ENCODE measurements around the gene CTPS2. TPM values are rescaled to one million over a fixed set of nuclear protein-coding genes. Genes with fewer than 3 reads are reported as not detected.
"Not testable (repeated sequence)": the region's sequence is repeated elsewhere in the genome, so short reads cannot be mapped to it uniquely, and the experiment has no call there.

The CTPS2 gene
- total RNA-seq, 1 donor from 2014 or later, result 78.1 TPM

DNA sequence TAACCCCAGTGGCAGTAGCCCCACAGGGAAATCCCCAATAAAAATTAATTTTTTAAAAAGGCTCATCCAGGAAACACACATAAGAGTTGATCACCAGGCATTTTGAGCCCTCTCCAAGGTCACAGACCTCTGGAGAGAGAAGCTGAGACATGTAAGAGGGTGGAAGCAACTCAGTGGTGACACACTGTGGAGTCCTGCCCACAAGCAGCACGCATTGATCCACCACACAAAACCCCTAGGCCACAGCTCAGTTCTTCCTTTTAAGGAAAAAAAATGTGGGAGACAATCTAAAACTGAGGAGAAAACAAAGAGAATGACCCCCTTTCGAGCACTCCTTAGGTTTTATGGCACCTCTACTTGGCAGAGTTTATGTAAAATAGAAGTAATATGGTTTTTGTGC is 134.3 kb downstream of the CTPS2 start:
- TF ChIP-seq, protein P1, sequence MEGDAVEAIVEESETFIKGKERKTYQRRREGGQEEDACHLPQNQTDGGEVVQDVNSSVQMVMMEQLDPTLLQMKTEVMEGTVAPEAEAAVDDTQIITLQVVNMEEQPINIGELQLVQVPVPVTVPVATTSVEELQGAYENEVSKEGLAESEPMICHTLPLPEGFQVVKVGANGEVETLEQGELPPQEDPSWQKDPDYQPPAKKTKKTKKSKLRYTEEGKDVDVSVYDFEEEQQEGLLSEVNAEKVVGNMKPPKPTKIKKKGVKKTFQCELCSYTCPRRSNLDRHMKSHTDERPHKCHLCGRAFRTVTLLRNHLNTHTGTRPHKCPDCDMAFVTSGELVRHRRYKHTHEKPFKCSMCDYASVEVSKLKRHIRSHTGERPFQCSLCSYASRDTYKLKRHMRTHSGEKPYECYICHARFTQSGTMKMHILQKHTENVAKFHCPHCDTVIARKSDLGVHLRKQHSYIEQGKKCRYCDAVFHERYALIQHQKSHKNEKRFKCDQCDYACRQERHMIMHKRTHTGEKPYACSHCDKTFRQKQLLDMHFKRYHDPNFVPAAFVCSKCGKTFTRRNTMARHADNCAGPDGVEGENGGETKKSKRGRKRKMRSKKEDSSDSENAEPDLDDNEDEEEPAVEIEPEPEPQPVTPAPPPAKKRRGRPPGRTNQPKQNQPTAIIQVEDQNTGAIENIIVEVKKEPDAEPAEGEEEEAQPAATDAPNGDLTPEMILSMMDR (IDR thresholded peaks at IDR 0.05; ENCODE audit: unreplicated experiment), result no peak

DNA sequence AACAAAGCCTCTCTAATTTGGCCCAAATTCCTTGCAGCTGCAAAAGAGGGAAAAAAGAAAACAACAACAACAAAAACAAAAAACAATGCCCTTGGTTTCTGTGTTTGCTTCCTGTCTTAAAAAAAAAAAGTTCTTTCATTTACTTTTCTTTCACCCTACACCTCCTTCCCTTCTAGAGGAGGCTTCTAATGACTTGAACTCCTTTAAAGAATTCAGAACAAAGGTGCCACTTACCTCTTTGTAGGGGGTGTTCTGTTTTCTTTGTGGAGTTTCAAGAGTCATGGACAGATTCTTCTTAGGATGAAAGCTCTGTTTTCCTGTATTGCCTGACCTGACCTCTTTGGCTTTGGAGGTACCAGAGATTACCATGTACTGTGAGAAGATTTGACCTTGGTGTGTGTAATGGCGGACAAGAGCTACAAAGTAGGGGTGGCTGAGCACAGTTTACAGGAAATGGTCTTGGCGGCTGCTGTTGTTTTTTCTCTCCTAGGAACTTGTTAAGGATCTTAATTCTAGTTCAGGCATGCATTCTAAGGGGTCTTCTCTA is 134.9 kb downstream of the CTPS2 start:
- TF ChIP-seq, protein P1 (IDR thresholded peaks at IDR 0.05; ENCODE audit: unreplicated experiment), result no peak
- Mint-ChIP-seq H3K27me3 (ENCODE audit: low read depth) (no peaks in the 10 kb centered on the region), H3K36me3 (peaks cover 12% of the 10 kb centered on the region), H3K4me1 (no peaks in the 10 kb centered on the region), H3K9me3 (peaks cover 14% of the 10 kb centered on the region), H3K4me3 (no peak overlapping the region), H3K27ac (no peak overlapping the region)
- DNase-seq (ENCODE audit: low spot score in 2 of 2, unreplicated experiment in 2 of 2), result no peak

More for the DNA sequence above, 134.3 kb downstream of the CTPS2 start:
- H3K27me3 Mint-ChIP-seq (ENCODE audit: low read depth), result no peaks in the 10 kb centered on the region
- peaks cover 15% of the 10 kb centered on the region for H3K36me3 Mint-ChIP-seq
- H3K27ac Mint-ChIP-seq, result no peak overlapping the region
- H3K9me3 Mint-ChIP-seq, result peaks cover 21% of the 10 kb centered on the region
- H3K4me1 Mint-ChIP-seq, result no peaks in the 10 kb centered on the region
- no peak for DNase-seq (ENCODE audit: low spot score in 2 of 2, unreplicated experiment in 2 of 2)
- H3K4me3 Mint-ChIP-seq, result no peak overlapping the region

DNA sequence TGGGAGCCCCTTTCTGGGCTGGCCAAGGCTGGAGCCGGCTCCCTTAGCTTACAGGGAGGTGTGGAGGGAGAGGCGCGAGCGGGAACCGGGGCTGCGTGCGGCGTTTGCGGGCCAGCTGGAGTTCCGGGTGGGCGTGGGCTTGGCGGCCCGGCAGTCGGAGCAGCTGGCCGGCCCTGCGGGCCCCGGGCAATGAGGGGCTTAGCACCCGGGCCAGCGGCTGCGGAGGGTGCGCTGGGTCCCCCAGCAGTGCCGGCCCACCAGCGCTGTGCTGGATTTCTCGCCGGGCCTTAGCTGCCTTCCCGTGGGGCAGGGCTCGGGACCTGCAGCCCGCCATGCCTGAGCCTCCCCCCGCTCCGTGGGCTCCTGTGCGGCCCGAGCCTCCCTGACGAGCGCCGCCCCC is 137.1 kb downstream of the CTPS2 start:
- not testable (repeated sequence) for H3K36me3 Mint-ChIP-seq; H3K27ac Mint-ChIP-seq; H3K4me3 Mint-ChIP-seq; H3K27me3 Mint-ChIP-seq (ENCODE audit: low read depth); H3K4me1 Mint-ChIP-seq; DNase-seq (ENCODE audit: low spot score in 2 of 2, unreplicated experiment in 2 of 2)
- peaks cover 11% of the 10 kb centered on the region for H3K9me3 Mint-ChIP-seq

DNA sequence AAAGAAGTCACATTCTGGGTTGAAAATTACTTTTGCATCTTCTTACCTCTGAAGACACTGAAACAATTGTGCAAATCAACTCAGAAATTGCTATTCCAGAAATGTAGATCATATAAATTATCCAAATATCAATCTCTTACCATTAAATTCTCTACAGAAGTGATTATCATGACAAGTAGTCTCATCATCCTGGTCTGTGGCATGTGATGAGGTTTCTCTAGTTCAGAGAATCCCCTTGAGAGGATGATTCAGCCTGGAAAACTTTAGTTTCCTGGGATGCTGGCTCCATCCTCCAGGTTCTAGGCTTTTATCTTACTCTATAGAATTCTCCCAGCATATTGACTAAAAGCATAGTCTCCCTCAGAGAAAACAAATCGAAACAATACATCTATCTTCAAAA is 138.7 kb downstream of the CTPS2 start:
- Mint-ChIP-seq H3K27me3 (ENCODE audit: low read depth) (no peaks in the 10 kb centered on the region), H3K27ac (no peak overlapping the region), H3K36me3 (peaks cover 6% of the 10 kb centered on the region), H3K4me1 (no peaks in the 10 kb centered on the region), H3K4me3 (no peak overlapping the region), H3K9me3 (peaks cover 10% of the 10 kb centered on the region)
- DNase-seq (ENCODE audit: low spot score in 2 of 2, unreplicated experiment in 2 of 2), result no peak
- TF ChIP-seq, protein P1 (IDR thresholded peaks at IDR 0.05; ENCODE audit: unreplicated experiment), result no peak

DNA sequence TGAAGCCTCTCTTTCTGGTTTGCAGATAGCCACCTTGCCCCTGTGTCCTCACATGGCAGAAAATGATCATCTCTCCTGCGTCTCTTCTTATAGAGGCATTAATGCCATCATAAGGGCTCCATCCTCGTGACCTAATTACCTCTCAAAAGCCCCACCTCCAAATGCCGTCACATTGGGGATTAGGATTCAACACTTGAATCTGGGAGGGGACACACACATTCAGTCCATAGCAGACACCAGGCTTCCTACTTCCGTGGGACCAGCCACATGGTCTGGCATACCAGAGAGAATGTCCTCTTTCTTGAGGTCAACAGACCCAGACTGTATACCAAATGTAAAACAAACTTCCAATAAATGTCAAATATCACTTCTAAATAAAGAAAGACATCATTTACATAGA is 144.8 kb downstream of the CTPS2 start:
- H3K9me3 Mint-ChIP-seq, result peaks cover 6% of the 10 kb centered on the region
- H3K27ac Mint-ChIP-seq, result no peak overlapping the region
- TF ChIP-seq, protein P1 (IDR thresholded peaks at IDR 0.05; ENCODE audit: unreplicated experiment), result no peak

DNA sequence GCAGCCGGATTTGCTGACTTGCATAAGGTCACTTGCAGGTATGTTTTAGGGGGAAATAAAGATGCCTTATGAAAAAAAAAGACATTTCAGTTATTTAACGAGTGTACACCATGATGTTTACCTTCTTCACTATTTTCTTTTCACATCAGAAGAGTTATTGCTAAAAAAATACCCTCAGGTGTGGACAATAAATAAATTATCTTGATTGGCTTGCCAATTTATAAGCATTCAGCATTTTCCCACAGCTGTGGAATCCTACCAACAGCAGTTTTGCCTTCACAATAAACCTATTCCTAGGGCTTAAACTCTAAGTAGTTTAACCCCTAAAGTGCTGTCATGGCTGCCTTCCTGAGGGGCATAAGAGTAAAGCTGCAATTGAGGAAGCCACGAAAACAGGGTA is 145.9 kb downstream of the CTPS2 start:
- Mint-ChIP-seq H3K4me3 (no peak overlapping the region), H3K4me1 (no peaks in the 10 kb centered on the region), H3K36me3 (no peaks in the 10 kb centered on the region), H3K9me3 (peaks cover 6% of the 10 kb centered on the region), H3K27me3 (ENCODE audit: low read depth) (no peaks in the 10 kb centered on the region), H3K27ac (no peak overlapping the region)
- DNase-seq (ENCODE audit: low spot score in 2 of 2, unreplicated experiment in 2 of 2), result no peak
- TF ChIP-seq, protein P1 (IDR thresholded peaks at IDR 0.05; ENCODE audit: unreplicated experiment), result no peak

More for the DNA sequence above, 144.8 kb downstream of the CTPS2 start:
- Mint-ChIP-seq H3K4me1 (no peaks in the 10 kb centered on the region), H3K27me3 (ENCODE audit: low read depth) (no peaks in the 10 kb centered on the region), H3K36me3 (no peaks in the 10 kb centered on the region), H3K4me3 (no peak overlapping the region)
- no peak for DNase-seq (ENCODE audit: low spot score in 2 of 2, unreplicated experiment in 2 of 2)
